ENCODE data around the gene NUBP2.

The NUBP2 gene

GRCh38 chr16:1825864-1826690 lies 43.3 kb downstream of the NUBP2 start:
- peak overlapping the region; percentile 80 for H3K4me3 ChIP-seq (ENCODE audit: low read depth, low read length)
- no peak for TF ChIP-seq CTCF (IDR thresholded peaks at IDR 0.05; ENCODE audit: low read depth, low read length)

- H3K4me3 ChIP-seq (ENCODE audit: low read depth, low read length): peak within 1 kb of the TSS; percentile 80
- no peak for TF ChIP-seq CTCF (IDR thresholded peaks at IDR 0.05; ENCODE audit: low read depth, low read length)
Observed at GRCh38 chr16:1826691-1827573, 44.2 kb downstream of the NUBP2 start, which contains the start of the genes FAHD1 and HAGH. TSS of gene FAHD1 (plus strand) at chr16:1827206. CDS start at chr16:1827239, 33 bp downstream. TSS of gene HAGH (minus strand) at chr16:1826825. CDS start at chr16:1826787, 38 bp downstream.

- peak overlapping the region; percentile 80 for H3K4me3 ChIP-seq (ENCODE audit: low read depth, low read length)
- no peak for TF ChIP-seq CTCF (IDR thresholded peaks at IDR 0.05; ENCODE audit: low read depth, low read length)
Observed at GRCh38 chr16:1828645-1829410, 46.1 kb downstream of the NUBP2 start.

GRCh38 chr16:1830213-1830612 lies 47.5 kb downstream of the NUBP2 start:
- H3K4me3 ChIP-seq (ENCODE audit: low read depth, low read length): no peak overlapping the region
- no peak for TF ChIP-seq CTCF (IDR thresholded peaks at IDR 0.05; ENCODE audit: low read depth, low read length)

- no peak for TF ChIP-seq CTCF (IDR thresholded peaks at IDR 0.05; ENCODE audit: low read depth, low read length)
- no peak overlapping the region for H3K4me3 ChIP-seq (ENCODE audit: low read depth, low read length)
Observed at GRCh38 chr16:1831186-1832075, 48.7 kb downstream of the NUBP2 start.

- TF ChIP-seq CTCF (IDR thresholded peaks at IDR 0.05; ENCODE audit: low read depth, low read length): no peak
- H3K4me3 ChIP-seq (ENCODE audit: low read depth, low read length): no peak overlapping the region
Observed at GRCh38 chr16:1832838-1833454, 50.2 kb downstream of the NUBP2 start.

All from WI38 (cell line).